Measurements from ENCODE around the gene SLC25A12.
"Not testable (repeated sequence)": the region's sequence is repeated elsewhere in the genome, so short reads cannot be mapped to it uniquely, and the experiment has no call there.

The SLC25A12 gene, protein sequence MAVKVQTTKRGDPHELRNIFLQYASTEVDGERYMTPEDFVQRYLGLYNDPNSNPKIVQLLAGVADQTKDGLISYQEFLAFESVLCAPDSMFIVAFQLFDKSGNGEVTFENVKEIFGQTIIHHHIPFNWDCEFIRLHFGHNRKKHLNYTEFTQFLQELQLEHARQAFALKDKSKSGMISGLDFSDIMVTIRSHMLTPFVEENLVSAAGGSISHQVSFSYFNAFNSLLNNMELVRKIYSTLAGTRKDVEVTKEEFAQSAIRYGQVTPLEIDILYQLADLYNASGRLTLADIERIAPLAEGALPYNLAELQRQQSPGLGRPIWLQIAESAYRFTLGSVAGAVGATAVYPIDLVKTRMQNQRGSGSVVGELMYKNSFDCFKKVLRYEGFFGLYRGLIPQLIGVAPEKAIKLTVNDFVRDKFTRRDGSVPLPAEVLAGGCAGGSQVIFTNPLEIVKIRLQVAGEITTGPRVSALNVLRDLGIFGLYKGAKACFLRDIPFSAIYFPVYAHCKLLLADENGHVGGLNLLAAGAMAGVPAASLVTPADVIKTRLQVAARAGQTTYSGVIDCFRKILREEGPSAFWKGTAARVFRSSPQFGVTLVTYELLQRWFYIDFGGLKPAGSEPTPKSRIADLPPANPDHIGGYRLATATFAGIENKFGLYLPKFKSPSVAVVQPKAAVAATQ

DNA sequence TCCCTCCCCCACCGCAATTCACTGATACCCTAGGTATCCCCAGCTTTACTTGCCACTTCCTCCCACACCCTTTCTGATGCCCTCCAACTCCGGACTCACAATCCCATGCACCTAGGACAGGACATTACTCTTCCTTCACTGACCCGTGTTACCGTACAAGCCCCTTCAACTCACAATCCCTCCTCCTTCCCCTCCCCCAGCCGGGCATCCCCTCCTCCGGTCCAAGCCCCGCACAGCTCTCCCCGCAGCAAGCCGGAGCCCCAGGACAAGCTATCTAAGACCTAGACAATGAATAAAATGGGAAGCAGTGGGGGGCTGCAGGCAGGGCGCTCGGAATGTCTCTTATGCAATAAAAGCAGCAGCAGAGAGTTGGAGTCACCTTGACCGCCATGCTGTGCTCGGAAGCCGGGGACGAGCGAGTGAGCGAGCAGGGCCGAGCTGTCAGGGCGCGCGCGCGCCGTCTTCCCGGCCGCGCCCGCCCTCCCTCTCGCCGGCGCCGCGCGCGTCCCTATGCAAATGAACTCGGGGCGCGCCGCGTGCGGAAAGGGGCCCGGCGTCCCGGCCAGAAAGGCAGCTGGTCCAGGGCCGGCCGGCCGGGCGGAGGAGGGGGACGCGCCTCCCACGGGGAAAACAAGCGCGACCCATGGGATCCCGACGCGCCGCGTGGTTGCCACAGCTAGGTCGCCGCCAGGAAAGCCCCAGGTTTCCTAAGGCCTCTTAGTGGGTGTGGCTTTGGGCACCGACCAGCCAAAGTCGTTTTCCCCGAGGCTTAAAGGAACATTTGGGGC is at the start of gene SLC25A12:
SLC25A12 (minus strand) TSS at position 421 of the 788 bp plus-strand sequence; CDS start at position 391, 30 bp downstream.
- peak; percentile 64 for DNase-seq (ENCODE audit: low spot score)

DNA sequence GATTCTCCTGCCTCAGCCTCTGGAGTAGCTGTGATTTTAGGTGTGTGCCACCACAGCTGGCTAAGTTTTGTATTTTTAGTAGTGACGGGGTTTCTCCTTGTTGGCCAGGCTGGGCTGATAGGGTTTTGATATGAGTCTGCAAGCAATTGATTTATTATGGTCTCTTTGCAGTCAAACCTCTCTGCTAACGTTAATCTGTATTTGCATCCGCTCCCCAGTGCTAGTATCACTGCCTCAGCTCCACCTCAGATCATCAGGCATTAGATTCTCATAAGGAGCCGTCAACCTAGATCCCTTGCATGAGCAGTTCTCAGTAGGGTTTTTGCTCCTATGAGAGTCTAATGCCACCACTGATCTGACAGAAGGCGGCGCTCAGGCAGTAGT is 47.3 kb upstream of the SLC25A12 start:
- DNase-seq (ENCODE audit: low spot score), result no peak

DNA sequence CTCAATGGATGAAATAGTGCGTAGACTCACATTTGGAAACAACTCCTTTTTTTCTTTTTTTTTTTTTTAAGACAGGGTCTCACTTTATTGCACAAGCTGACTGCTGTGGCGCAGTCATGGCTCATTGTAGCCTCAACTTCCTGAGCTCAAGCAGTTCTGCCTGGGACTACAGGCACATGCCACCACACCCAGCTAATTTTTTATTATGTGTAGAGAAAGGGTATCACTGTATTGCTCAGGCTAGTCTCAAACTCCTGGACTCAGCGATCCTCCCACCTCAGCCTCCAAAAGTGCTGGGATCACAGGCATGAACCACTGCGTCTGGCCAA is 45.7 kb upstream of the SLC25A12 start:
- no peak for DNase-seq (ENCODE audit: low spot score)

DNA sequence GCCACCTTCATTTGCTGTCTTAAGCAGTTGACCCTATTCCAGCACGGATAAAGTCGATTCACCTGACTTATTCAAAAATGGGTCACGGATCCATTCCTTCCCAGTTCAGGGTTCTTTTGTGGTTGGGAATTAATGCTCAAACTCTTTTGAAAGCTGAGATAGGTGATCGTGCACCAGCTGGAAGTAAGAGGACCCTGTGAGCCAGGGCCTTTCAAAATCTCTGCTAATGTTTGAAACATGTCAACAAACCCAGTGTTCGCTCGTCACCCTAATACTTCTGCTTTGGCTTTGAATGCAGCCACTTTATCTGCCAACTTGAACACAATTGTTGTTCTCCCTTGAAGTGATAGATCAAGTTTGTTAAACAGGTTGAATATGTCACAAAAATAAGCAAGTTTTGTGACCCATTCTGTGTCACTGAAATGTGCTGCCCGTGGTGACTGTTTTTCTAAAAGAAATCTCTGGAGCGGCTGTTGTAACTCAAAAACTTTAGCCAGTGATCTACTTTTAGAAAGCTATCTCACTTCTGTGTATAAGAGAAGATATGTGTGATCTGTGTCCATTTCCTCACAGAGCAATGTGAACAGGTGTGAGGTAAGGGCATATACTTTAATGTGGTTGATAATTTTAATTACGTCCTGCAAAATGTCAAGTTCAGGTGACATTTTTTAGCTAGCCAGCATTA is 45.2 kb upstream of the SLC25A12 start:
- no peak for DNase-seq (ENCODE audit: low spot score)

DNA sequence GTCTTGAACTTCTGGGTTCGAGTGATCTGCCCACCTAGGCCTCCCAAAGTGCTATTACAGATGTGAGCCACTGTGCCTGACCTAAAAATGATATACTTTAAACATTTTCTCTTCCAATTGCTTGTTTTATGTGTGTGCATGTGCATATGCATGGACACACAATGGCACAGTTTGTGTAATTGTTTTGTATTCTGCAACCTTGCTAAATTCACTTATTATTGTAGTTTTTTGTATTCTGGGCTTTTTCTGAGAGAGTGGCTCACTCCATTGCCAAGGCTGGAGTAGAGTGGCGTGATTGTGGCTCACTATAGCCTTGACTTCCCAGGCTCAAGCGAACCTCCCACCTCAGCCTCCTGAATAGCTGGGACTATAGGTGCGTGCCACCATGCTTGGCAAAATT is 36.3 kb upstream of the SLC25A12 start:
- DNase-seq (ENCODE audit: low spot score), result no peak

DNA sequence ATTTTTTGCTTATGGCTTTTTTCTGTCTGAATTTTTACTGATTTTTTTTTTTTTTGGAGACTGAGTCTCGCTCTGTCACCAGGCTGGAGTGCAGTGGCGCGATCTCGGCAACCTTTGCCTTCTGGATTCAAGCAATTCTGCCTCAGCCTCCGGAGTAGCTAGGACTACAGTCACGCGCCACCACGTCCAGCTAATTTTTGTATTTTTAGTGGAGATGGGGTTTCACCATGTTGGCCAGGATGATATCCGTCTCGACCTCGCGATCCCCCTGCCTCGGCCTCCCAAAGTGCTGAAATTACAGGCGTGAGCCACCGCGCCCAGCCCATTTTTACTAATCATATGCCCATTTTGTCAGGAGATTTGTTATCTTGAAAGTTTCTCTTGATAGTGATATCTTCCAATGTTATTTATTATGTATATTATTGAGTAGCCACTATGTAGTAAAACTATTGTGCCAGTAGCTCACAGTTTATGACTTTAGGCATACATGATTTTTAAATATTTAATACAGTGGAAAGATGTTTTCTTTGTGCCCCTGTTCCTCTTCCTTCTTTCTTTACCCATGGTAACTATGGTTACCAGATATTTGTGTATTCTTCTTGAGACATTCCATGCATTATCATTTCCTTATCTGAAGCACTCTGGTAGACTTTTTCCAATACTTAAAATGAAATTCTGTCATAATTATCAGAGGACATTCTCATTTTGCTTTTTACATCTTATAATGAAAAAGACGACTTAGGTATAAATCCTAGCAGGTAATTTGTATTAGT is 30.3 kb upstream of the SLC25A12 start:
- DNase-seq (ENCODE audit: low spot score), result no peak

DNA sequence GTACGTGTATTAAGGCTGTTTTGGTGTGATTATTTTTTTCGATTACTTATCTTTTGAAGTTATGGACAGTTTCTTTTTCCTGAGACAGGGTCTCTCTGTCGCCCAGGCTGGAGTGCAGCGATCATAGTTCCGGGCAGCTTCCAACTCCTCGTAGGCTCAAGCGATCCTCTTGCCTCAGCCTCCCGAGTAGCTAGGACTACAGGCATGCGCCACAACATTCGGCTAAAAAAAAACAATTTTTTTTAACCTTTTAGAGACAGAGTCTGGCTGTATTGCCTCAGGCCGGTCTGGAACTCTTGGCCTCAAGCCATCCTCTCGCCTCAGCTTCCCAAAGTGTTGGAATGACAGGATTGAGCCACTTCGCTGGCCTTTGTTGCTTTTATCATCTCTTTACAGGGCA is 29.2 kb upstream of the SLC25A12 start:
- DNase-seq (ENCODE audit: low spot score), result no peak

DNA sequence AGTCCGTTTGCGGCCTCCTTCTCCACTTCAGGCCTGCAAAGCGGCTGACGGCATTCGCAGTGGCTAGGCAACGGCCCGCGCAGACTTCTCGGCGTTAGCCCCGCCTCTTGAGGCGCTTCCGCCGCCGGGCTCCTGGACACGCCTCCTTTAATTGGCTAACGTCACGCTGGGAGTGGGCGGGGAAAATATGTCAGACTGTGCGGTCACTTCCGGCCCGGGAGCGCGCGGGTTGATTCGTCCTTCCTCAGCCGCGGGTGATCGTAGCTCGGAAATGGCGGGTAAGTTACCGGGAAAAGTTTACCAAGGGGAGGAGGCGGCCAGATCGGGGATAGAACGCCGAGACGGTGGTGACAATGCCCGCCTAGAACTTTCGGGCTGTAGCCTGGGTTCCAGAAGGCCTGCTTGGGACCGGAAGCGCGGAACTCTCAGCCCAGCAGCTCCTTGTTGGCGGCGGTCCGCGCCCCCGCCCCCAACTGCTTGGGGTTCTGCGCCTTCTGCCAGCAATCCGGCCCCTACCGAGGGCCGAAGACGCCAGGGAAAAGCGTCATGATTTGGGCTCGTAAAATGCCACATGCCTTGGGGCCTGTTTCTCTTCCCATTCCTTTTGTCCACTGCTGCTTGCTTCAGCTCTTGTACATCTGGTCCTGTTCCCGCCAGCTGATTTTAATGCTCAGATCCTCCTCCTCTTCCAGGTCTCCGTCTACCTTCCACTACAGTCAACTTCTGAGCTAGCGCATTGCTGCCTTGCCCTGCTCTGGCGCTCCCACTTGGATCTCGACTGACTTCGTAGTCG is 28.4 kb upstream of the SLC25A12 start, which contains the start of gene HAT1:
HAT1 (plus strand) TSS at position 232 of the 793 bp plus-strand sequence; CDS start at position 272, 40 bp downstream.
- DNase-seq (ENCODE audit: low spot score), result peak; percentile 96

DNA sequence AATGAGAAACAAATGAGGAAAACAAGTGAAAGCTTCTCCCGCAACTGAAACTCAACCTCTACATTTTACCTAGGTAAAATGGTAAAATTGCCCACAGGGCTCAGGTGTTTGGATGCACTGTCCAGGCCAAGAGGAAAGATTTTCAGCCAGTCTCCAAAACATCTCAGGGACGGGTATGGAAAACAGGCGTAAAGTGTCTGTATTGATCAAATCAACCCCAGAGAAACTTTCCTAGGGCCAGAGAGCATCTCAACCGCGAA is 27.9 kb upstream of the SLC25A12 start:
- DNase-seq (ENCODE audit: low spot score), result no peak

DNA sequence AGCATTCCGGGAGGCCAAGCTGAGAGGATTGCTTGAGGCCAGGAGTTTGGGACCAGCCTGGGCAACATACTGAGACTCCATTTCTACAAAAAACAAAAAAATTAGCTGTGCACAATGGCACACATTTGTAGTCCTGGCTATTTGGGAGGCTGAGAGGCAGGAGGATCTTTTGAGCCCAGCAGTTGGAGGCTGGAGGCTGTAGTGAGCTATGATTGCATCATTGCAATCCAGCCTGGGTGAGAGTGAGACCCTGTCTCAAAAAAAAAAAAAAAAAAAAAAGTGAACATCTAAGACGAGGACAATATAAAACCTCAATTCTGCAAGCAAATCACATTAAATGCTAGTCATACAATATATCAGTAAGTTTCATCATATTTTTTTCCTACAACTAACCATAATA is 25.4 kb upstream of the SLC25A12 start:
- no peak for DNase-seq (ENCODE audit: low spot score)

DNA sequence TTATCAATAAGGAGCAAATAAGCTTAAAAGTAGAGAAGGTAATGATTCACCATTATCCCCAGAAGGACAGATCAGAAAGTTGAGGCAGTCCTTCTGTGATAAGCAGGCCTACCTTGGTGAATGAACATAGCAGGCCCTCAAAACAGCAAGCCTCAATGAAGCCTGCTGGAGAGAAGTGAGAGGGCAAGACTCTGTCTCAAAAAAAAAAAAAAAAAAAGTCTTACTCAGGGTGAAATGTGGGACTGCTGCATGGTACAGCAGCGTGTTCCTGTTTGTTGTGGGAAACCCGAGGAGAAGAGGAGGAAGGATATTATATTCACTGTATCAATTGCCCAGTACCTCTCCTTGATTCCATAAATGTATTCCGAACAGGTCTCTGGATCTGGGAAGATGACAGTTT is 19.5 kb upstream of the SLC25A12 start:
- no peak for DNase-seq (ENCODE audit: low spot score)

DNA sequence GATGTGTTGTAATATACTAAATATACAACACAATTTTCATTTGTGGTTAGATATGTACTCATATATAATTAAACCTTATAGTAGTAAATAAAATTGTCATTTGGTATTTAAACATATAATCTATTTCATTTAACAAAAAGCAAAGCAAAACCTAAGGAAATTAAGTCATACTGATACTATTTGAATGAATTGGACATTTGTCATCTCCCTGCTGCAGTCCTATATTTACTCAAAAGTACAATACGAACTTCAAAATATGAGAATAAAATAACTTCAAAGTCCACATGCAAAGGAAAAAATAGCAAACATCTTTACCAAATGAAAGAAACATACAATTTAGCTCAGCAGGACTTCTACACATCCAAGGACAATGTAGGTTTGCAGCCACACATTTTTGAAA is 16.4 kb upstream of the SLC25A12 start:
- DNase-seq (ENCODE audit: low spot score), result no peak

DNA sequence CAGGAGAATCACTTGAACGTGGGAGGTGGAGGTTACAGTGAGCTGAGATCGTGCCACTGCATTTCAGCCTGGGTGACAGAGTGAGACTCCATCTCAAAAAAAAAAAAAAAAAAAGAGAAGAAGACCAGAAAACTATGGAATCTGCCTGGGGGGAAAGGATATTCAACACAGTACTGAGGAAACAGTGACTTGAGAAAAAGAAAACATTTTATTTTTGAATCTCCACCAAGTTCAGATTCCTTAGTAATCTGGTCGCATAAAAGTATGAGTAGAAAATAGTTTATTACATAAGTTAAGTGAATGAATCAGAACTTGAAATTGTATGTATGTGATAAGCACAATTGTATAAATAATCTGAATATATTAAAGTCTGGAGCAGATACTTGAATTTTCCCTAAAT is 15.2 kb upstream of the SLC25A12 start:
- DNase-seq (ENCODE audit: low spot score), result no peak

DNA sequence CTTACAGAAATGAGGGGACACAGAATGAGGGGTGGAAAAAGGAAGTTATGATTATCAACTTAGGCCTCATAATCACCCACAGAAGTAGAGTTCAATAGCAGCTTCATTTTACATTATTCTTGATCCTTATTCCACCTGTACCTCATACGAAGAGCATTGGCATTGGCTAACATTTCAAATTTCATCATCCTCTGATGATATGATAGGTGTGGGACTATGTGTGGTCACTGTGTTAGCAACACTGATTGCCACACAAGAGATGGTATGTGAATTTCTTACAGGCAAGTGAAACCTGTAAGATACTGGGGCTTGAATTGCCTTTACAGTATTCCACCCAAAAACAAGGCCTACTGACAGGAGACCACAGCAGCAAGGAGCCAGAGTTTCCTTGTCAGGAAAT is 14.2 kb upstream of the SLC25A12 start:
- no peak for DNase-seq (ENCODE audit: low spot score)

DNA sequence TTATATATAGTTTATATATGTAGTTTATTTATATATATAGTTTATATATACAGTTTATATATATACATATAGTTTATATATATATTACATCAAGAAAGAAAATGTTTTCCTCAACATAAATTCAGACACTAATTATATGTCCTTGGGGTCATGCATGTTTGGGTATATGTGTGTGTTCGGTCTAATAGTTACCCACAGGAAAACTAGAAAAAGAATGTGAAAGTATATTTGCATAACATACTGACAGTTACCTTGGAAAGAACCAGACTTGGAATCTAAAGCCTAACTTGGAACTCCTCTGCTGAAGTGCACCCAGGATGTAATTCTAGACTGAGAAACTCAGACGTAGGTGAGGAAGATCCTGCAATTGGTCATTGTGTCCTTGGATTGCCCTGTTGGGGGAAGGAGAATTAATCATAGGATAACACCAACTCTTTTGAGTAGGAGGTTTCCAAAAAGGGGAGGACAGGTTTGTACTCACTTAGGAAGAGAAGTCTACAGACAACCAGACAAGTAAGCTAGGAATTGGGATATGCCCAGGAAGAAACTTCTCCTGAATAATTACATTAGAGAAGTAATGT is 8.9 kb upstream of the SLC25A12 start:
- DNase-seq (ENCODE audit: low spot score), result no peak

DNA sequence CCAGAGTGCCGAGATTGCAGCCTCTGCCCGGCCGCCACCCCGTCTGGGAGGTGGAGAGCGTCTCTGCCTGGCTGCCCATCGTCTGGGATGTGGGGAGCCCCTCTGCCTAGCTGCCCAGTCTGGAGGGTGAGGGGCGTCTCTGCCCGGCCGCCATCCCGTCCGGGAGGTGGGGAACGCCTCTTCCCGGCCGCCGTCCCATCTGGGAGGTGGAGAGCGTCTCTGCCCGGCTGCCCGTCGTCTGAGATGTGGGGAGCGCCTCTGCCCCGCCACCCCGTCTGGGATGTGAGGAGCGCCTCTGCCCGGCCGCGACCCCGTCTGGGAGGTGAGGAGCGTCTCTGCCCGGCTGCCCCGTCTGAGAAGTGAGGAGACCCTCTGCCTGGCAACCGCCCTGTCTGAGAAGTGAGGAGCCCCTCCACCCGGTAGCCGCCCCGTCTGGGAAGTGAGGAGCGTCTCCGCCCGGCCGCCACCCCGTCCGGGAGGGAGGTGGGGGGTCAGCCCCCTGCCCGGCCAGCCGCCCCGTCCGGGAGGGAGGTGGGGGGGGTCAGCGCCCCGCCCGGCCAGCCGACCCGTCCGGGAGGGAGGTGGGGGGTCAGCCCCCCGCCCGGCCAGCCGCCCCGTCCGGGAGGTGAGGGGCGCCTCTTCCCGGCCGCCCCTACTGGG is 5.7 kb upstream of the SLC25A12 start:
- not testable (repeated sequence) for DNase-seq (ENCODE audit: low spot score)

DNA sequence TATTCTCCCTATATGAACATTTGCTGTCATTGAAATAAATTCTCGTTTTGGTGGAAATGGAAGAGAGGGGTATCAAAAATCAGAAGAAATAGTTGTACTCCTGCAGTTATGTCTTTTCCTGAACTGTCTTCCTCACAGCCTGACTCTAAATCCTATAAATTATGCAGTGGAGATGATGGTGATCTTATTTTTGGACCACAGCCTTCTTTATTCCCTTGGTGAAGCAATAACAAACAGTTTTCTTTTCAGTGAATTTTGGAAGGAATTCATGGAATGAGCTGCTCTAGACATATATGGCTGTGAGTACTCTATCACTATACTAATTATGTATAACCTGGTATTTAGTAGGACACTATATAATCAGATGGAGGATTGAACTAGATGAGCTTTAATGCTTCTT is 1.7 kb upstream of the SLC25A12 start:
- DNase-seq (ENCODE audit: low spot score), result no peak

DNA sequence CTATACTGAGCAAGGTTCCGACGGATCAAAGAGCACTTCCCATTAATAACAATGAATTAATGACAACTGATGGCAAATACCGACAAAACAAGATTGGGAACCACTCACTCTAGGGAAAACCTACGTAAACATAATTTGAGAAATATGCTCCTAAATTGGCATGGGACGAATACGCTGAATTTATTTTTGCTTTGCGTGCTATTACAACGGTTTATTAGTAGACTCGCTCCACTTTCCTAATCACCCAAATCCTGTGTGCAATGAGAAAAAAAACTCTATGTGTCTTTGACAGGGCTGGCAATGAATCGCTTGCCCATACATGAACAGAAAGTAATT is 536 bp upstream of the SLC25A12 start:
- DNase-seq (ENCODE audit: low spot score), result no peak

DNA sequence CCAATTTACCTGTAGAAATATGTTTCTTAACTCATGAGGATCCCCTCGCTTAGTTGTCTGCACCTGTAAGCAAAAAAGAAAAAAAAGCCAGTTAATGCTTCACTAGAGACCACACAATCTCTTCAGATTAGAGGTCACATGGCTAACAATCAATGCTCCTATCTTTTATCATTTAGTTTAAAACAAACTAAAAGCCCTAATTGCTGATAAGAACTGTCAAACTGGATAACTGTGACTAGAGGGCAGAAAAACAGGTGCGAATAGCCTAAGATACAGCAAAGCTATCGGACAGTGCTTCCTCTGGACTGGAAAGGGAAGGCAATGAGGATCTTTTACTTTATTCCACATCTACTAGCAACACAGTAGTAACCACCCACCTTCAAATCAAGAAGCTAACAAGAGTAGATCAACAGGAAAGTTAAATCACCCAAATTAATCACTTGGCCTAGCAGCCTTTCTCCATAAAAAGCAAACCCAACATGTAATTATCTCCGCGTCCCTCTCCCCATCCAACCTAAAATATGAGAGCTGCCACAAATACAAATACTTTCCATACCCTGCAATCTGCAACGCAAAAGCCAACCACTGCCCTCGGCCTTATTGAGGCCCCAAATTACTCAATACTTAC is 734 bp downstream of the SLC25A12 start:
- DNase-seq (ENCODE audit: low spot score), result no peak

DNA sequence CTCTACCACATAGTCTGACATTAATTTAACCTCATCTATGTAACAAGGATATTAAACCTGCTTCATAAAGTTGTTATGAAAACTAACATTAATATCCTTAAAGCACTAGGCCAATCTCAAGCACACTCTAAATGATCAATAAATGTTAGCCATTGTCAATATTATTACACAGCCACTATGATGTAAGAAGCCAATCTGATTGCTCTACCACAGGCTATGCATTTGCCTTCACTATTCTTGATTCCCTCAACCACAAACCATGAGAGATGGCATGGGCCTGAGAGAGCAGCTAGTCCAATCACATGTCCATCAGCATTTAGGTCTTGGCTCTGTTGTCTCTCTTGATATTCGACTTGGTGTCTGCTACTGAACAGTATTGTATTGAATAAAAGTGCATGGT is 4.2 kb downstream of the SLC25A12 start:
- no peak for DNase-seq (ENCODE audit: low spot score)

Data from CD4-positive, alpha-beta T cell treated with Interleukin-6 at 100 ng/mL for 8 hours (primary cell).